ENCODE results near the gene SMIM1.

GRCh38 chr1:3752400-3752945, 20.1 kb upstream of the SMIM1 start, which contains the start of gene CCDC27:
- TF ChIP-seq CTCF (IDR thresholded peaks at IDR 0.05) (no peak), ZFX (IDR thresholded peaks at IDR 0.05; ENCODE audit: borderline replicate concordance) (no peak)
